MCF 10A (cell line): ENCODE measurements around the gene DUSP14. TPM values are rescaled to one million over a fixed set of nuclear protein-coding genes. Genes with fewer than 3 reads are reported as not detected.

Experiments
- BruUV-seq: library from RNA; stranded (reverse); fragments of 400-500 nt; replicated peaks from 2 replicates; lab custom pipeline; 2021; lab: Mats Ljungman, UMichigan
- CTCF ChIA-PET: fragments of 300-600 bp; sonication (Branson Sonifier 250); formaldehyde crosslinking; extraction: SDS; loops from one replicate; lab custom pipeline; 2021; ENCODE audit warnings: antibody characterized with exemption, inconsistent platforms; lab: Yijun Ruan, JAX
- POLR2A ChIA-PET: fragments of 300-600, 350-650 bp; sonication (Branson Sonifier 250); formaldehyde crosslinking; extraction: SDS; loops from one replicate; lab custom pipeline; 2020; ENCODE audit warnings: antibody characterized with exemption, inconsistent platforms; lab: Yijun Ruan, JAX
- DNase-seq: peaks from one replicate; pipeline ENCODE4 v3.0.0-alpha.2; 2018; ENCODE audit not compliant: unreplicated experiment
- H3K27ac Mint-ChIP-seq: one replicate; pipeline ENCODE4 v1.8.0; 2022; ENCODE audit warnings: mild to moderate bottlenecking, low read depth, mixed read lengths; ENCODE audit not compliant: unreplicated experiment
- H3K27me3 Mint-ChIP-seq: one replicate; pipeline ENCODE4 v1.8.0; 2022; ENCODE audit warnings: mixed read lengths; ENCODE audit not compliant: insufficient read depth, unreplicated experiment
- H3K36me3 Mint-ChIP-seq: one replicate; pipeline ENCODE4 v1.8.0; 2022; ENCODE audit warnings: mild to moderate bottlenecking, moderate library complexity, mixed read lengths; ENCODE audit not compliant: insufficient read depth, unreplicated experiment
- H3K4me1 Mint-ChIP-seq: one replicate; pipeline ENCODE4 v1.8.0; 2022; ENCODE audit warnings: mixed read lengths; ENCODE audit not compliant: insufficient read depth, unreplicated experiment
- H3K4me3 Mint-ChIP-seq: one replicate; pipeline ENCODE4 v1.8.0; 2022; ENCODE audit warnings: mild to moderate bottlenecking, moderate library complexity, mixed read lengths; ENCODE audit not compliant: unreplicated experiment
- H3K9me3 Mint-ChIP-seq: one replicate; pipeline ENCODE4 v1.8.0; 2022; ENCODE audit warnings: mixed read lengths; ENCODE audit not compliant: unreplicated experiment
- intact Hi-C: fragments of 100-400 bp; cut with micrococcal nuclease; formaldehyde crosslinking; loops from 2 replicates; pipeline ENCODE4 v1.14.1; 2022
- total RNA-seq: library from RNA; stranded (reverse); gene quantifications from 2 replicates; pipeline ENCODE4 v1.2.3, GENCODE V29; 2022
- TF ChIP-seq, protein P1 (sequence below): fragments of 200-600 bp; IDR thresholded peaks from one replicate; pipeline ENCODE4 v1.8.0; 2022; ENCODE audit warnings: antibody characterized with exemption, mild to moderate bottlenecking; ENCODE audit not compliant: unreplicated experiment

DUSP14 gene
- total RNA-seq, 1 experiment from 2014 or later: 39.4 TPM

DNA sequence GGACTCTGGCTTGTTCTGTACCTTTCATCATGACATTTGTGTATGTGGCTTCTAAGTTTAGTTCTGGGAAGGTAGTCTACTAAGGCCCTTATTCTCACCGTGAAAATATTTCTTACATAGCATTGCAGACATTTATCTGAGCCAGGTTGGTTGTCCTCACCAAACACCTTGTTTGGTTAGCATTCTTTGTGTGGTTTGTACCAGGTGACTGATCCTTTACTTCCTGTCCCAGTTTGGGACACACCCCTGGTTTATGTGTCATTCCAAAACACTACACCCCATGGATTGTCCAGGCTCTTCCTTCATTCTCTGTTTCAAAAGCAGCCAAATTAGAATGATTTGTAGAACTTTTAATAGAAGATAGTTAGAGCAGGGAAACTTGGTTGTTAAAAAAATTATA lies 23.2 kb upstream of the DUSP14 start:
- no peaks in the 10 kb centered on the region for H3K27me3 Mint-ChIP-seq
- peaks cover 70% of the 10 kb centered on the region for H3K36me3 Mint-ChIP-seq
- DNase-seq: peak; percentile 18
- H3K4me3 Mint-ChIP-seq: no peak overlapping the region
- no TSS peak for BruUV-seq
- POLR2A ChIA-PET: interaction anchor here (0.8 to 2.2 kb wide), 7 partner anchors 9 to 60 kb away, joined by 3 to 9 read pairs (median 5); no protein-coding TSS in a partner anchor
- CTCF ChIA-PET: no interaction called here
- intact Hi-C loops: no loop called here
- peak overlapping the region; percentile 27 for H3K27ac Mint-ChIP-seq
- no peaks in the 10 kb centered on the region for H3K9me3 Mint-ChIP-seq
- no peaks in the 10 kb centered on the region for H3K4me1 Mint-ChIP-seq
- TF ChIP-seq, protein P1, sequence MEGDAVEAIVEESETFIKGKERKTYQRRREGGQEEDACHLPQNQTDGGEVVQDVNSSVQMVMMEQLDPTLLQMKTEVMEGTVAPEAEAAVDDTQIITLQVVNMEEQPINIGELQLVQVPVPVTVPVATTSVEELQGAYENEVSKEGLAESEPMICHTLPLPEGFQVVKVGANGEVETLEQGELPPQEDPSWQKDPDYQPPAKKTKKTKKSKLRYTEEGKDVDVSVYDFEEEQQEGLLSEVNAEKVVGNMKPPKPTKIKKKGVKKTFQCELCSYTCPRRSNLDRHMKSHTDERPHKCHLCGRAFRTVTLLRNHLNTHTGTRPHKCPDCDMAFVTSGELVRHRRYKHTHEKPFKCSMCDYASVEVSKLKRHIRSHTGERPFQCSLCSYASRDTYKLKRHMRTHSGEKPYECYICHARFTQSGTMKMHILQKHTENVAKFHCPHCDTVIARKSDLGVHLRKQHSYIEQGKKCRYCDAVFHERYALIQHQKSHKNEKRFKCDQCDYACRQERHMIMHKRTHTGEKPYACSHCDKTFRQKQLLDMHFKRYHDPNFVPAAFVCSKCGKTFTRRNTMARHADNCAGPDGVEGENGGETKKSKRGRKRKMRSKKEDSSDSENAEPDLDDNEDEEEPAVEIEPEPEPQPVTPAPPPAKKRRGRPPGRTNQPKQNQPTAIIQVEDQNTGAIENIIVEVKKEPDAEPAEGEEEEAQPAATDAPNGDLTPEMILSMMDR: no peak

DNA sequence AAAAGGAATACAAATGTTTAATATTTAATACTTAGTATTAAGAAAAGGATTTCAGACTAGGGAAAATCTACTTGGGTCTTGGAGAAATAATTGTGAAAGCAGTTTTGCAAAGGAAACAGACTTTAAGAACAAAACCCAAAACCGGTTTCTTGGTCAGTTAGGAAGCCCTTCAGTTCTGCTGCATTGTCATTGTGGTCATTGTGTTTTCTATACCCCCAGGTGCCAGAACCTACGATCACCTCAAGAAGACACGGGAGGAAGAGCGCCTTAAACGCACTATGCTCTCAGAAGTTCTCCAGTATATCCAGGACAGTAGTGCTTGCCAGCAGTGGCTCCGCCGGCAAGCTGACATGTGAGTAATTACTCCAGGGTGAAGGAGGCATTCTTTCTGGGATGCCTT lies 19.5 kb upstream of the DUSP14 start:
- CTCF ChIA-PET: no interaction called here
- H3K27ac Mint-ChIP-seq: no peak overlapping the region
- no peaks in the 10 kb centered on the region for H3K27me3 Mint-ChIP-seq
- no peaks in the 10 kb centered on the region for H3K9me3 Mint-ChIP-seq
- POLR2A ChIA-PET: no interaction called here
- H3K36me3 Mint-ChIP-seq: peaks cover 78% of the 10 kb centered on the region
- H3K4me1 Mint-ChIP-seq: no peaks in the 10 kb centered on the region
- no peak overlapping the region for H3K4me3 Mint-ChIP-seq
- no TSS peak for BruUV-seq
- DNase-seq: no peak
- TF ChIP-seq, protein P1: no peak
- intact Hi-C loops: no loop called here

DNA sequence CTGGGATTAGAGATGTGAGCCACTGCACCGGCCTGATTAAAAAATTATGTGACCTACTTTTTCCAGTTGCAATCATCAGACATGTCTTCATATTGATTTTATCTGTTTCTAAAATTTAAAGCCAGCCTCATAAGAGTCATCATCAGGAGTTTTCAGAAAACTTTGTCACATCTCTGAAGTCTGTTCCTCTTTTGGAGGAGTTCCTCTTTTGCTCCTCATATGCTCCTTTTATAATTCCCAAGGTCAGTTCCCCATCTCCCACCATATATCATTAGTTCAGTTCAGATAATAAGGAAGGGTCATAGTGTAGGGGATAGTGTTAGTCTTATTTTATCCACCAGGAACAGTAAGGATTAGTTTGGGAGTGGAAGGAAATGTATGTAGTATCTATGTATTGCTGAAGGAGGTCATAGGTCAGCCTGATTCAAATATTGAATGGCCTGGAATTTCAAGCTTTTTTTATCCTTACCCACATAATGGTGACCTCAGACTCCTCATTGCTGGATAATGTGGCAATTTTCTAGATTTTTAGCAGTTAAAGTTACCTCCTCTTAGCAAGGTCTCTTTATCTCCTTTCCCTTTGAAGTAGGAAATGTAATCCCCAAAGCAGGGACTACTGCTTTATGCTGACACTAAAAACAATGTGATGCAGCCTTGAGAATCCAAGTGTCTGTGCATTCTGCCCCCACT lies 13.8 kb upstream of the DUSP14 start:
- CTCF ChIA-PET: interaction anchor here (0.7 kb wide), 1 partner anchor 380 kb away, joined by 3 read pairs; no protein-coding TSS in a partner anchor

More for the DNA sequence above, 13.8 kb upstream of the DUSP14 start:
- TF ChIP-seq, protein P1: no peak
- POLR2A ChIA-PET: interaction anchor here (1.0 to 5.0 kb wide), 7 partner anchors 8 to 70 kb away, joined by 5 to 60 read pairs (median 8); partner anchors contain the start of gene DUSP14
- Mint-ChIP-seq H3K27me3 (no peaks in the 10 kb centered on the region), H3K27ac (peak overlapping the region; percentile 75), H3K4me3 (no peak overlapping the region), H3K4me1 (peaks cover 22% of the 10 kb centered on the region), H3K9me3 (no peaks in the 10 kb centered on the region), H3K36me3 (peaks cover 77% of the 10 kb centered on the region)
- BruUV-seq: no TSS peak
- intact Hi-C loops: no loop called here
- no peak for DNase-seq
